Ishikawa (cell line): ENCODE data around the gene PITPNC1.

Experiments
- CEBPB ChIP-seq: IDR thresholded peaks from 2 replicates; pipeline ENCODE4 v1.6.1; 2012
- CREB1 ChIP-seq: IDR thresholded peaks from 2 replicates; pipeline ENCODE4 v1.6.1; 2012; ENCODE audit warnings: low read depth
- EGR1 ChIP-seq: IDR thresholded peaks from 2 replicates; pipeline ENCODE4 v1.6.1; 2012
- EP300 ChIP-seq: IDR thresholded peaks from 2 replicates; pipeline ENCODE4 v1.6.1; 2012; ENCODE audit warnings: borderline replicate concordance
- FOXM1 ChIP-seq: IDR thresholded peaks from 2 replicates; pipeline ENCODE4 v1.6.1; 2012; ENCODE audit warnings: low read depth, borderline replicate concordance
- NFIC ChIP-seq: IDR thresholded peaks from 2 replicates; pipeline ENCODE4 v1.6.1; 2012
- RAD21 ChIP-seq: IDR thresholded peaks from 2 replicates; pipeline ENCODE4 v1.6.1; 2012; ENCODE audit warnings: low read depth
- TAF1 ChIP-seq: IDR thresholded peaks from 2 replicates; pipeline ENCODE4 v1.6.1; 2012; ENCODE audit warnings: low read depth, mild to moderate bottlenecking
- TCF12 ChIP-seq: IDR thresholded peaks from 2 replicates; pipeline ENCODE4 v1.6.1; 2012; ENCODE audit warnings: low read depth
- TEAD4 ChIP-seq: IDR thresholded peaks from 2 replicates; pipeline ENCODE4 v1.6.1; 2012
- YY1 ChIP-seq: IDR thresholded peaks from 2 replicates; pipeline ENCODE4 v1.6.1; 2012; ENCODE audit warnings: low read depth
- ZBTB7A ChIP-seq: IDR thresholded peaks from 2 replicates; pipeline ENCODE4 v1.6.1; 2012; ENCODE audit warnings: low read depth
- TF ChIP-seq, protein P1 (sequence below): IDR thresholded peaks from 2 replicates; pipeline ENCODE4 v1.6.1; 2012
- TF ChIP-seq, protein P2 (sequence below): IDR thresholded peaks from 2 replicates; pipeline ENCODE4 v1.6.1; 2012
- TF ChIP-seq, protein P3 (sequence below): IDR thresholded peaks from 2 replicates; pipeline ENCODE4 v1.6.1; 2012; ENCODE audit warnings: low read depth, mild to moderate bottlenecking

Gene PITPNC1

DNA sequence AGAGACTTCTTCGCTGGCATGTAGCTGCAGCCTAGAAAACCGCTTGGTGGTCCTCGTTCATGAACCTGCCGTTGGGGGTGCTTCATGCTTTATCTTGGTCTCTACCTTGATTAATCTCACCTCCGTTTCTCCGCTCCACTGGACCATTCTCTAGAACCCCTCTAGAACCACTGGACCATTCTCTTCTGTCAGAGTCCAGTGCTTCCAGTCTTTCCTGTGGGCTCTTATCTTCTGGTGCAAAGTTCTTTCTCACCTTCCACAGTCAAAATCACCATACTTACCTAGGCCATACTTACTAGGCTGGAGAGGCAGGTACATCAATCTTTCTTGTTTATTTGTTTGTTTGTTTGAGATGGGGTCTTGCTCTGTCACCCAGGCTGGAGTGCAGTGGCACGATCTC is 71.4 kb downstream of the PITPNC1 start:
- no peak for TF ChIP-seq RAD21
- no peak for TF ChIP-seq CEBPB
- TF ChIP-seq, protein P1, sequence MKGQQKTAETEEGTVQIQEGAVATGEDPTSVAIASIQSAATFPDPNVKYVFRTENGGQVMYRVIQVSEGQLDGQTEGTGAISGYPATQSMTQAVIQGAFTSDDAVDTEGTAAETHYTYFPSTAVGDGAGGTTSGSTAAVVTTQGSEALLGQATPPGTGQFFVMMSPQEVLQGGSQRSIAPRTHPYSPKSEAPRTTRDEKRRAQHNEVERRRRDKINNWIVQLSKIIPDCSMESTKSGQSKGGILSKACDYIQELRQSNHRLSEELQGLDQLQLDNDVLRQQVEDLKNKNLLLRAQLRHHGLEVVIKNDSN, result no peak
- no peak for TF ChIP-seq TAF1
- no peak for TF ChIP-seq YY1
- no peak for TF ChIP-seq ZBTB7A
- TF ChIP-seq FOXM1, result no peak
- TF ChIP-seq NFIC, result no peak
- TF ChIP-seq TEAD4, result no peak

DNA sequence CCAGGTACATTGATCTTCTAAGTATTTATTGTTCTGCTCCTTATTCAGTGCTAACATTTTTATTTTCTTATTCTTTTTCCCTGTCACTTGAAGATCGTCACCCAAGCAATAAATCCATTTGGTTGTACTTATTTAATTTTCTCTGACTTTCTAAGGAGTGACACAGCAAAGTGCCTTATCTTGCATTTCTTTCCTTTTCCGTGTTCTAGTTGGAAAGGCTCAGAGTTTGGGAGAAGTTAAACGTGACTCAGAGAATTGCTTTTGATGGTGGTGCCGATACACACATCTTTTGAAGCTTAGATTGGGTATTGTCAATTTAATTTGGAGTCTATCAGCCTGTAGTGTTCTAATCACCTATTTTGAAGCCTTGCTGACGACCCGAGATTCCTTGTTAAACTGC is 72.0 kb downstream of the PITPNC1 start:
- TF ChIP-seq, protein P2, sequence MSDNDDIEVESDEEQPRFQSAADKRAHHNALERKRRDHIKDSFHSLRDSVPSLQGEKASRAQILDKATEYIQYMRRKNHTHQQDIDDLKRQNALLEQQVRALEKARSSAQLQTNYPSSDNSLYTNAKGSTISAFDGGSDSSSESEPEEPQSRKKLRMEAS, result no peak
- no peak for TF ChIP-seq CEBPB
- TF ChIP-seq NFIC, result no peak
- TF ChIP-seq TCF12, result no peak
- TF ChIP-seq EGR1, result no peak
- TF ChIP-seq FOXM1, result no peak

DNA sequence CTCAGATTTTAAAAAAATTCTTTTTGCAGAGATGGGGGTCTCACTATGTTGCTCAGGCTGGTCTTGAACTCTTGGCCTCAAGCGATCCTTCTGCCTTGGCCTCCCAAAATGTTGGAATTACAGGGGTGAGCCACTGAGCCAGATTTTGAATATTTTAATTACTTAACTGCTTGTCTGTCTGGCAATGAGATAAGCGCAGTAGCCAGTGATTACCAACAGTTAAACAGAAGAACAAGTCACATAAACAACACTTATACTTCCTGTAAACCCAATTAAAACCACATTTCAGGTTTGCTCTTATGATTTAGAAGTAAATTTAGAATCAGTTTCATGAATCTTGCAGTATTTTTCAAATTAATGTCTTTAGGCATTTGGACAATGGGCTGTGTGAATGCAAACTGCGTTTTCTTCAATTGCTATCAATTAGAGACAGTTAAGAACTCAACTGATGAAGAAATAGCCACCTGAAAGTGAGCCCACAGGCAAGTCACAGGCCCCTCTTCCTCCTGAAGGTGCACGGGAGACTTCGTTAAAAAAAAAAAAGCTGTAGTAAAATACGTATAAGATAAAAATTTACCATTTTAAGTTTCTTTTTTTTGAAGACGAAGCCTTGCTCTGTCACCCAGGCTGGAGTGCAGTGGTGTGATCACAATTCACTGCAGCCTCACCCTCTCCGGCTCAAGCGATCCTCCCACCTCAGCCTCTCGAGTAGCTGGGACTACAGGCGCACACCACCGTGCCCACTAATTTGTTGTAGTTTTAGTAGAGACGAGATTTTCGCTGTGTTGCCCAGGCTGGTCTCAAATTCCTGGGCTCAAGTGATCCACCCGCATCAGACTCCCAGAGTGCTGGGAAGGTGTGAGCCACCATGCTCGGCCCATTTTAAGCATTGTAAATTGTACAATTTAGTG is 73.0 kb downstream of the PITPNC1 start:
- no peak for TF ChIP-seq ZBTB7A
- TF ChIP-seq TAF1, result no peak
- no peak for TF ChIP-seq EP300
- no peak for TF ChIP-seq RAD21
- TF ChIP-seq YY1, result no peak
- TF ChIP-seq, protein P3, sequence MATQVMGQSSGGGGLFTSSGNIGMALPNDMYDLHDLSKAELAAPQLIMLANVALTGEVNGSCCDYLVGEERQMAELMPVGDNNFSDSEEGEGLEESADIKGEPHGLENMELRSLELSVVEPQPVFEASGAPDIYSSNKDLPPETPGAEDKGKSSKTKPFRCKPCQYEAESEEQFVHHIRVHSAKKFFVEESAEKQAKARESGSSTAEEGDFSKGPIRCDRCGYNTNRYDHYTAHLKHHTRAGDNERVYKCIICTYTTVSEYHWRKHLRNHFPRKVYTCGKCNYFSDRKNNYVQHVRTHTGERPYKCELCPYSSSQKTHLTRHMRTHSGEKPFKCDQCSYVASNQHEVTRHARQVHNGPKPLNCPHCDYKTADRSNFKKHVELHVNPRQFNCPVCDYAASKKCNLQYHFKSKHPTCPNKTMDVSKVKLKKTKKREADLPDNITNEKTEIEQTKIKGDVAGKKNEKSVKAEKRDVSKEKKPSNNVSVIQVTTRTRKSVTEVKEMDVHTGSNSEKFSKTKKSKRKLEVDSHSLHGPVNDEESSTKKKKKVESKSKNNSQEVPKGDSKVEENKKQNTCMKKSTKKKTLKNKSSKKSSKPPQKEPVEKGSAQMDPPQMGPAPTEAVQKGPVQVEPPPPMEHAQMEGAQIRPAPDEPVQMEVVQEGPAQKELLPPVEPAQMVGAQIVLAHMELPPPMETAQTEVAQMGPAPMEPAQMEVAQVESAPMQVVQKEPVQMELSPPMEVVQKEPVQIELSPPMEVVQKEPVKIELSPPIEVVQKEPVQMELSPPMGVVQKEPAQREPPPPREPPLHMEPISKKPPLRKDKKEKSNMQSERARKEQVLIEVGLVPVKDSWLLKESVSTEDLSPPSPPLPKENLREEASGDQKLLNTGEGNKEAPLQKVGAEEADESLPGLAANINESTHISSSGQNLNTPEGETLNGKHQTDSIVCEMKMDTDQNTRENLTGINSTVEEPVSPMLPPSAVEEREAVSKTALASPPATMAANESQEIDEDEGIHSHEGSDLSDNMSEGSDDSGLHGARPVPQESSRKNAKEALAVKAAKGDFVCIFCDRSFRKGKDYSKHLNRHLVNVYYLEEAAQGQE, result no peak
- no peak for TF ChIP-seq EGR1
- TF ChIP-seq CREB1, result no peak
- TF ChIP-seq, protein P1, result no peak
- TF ChIP-seq CEBPB, result no peak
- TF ChIP-seq FOXM1, result no peak
- TF ChIP-seq TEAD4, result no peak
- no peak for TF ChIP-seq NFIC
- TF ChIP-seq TCF12, result no peak

DNA sequence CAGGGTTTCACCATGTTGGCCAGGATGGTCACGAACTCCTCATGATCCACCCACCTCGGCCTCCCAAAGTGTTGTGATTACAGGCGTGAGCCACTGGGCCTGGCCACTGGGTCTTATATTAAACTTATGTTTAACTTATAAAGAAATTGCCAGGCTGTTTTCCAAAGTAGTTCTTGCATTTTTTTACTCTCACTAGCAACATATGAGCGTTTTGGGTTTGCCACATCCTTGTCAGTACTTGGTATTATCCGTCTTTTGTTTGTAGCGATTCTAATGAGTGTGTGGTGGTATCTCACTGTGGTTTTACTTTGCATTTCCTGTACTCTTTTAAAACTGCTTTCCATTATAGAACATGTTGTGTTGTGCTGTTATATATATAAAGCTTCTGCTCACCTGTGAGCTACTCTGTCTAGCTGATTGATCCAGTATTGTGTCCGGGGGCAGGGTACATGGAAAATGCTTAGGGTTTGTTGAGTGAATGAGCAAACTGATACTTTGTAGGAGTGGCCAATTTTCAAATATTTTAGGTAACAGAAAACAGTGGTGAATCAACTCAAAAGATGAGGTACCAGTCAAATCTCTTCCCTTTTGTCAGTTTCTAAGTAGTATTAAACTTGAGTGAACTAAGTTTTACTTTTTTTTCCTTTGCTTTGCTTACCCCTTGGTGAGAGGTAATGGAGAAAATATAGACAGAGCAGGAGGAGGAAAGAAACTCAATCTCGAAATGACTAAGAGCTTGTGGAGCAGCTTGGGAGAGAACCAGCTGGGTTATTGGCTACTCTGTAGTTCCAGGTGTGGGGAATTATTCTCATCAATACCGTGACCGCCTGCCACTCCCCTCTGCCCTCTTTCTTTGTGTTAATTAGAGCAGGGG is 75.8 kb downstream of the PITPNC1 start:
- TF ChIP-seq, protein P3, result no peak
- TF ChIP-seq, protein P2, result no peak
- TF ChIP-seq EGR1 (no peak), RAD21 (no peak), NFIC (no peak), ZBTB7A (no peak)
- TF ChIP-seq, protein P1, result no peak

DNA sequence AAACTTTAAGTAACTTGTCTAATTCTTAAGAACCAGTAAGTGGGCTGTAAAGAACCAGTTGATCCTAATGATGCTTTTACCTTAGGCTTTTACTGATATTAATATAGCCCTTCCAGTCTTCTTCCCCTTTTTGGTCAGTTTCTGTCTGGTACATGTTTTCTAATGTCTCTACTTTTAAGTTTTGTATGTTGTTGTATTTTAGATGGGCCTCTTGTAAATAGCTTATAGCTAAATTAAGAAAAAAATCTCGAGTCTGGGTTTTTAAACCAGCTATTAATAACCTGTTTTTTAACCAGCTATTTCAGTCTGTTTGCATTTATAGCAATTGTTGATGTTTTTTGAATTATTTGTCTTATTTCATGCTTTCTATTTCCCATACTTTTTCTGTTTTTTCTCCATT is 79.0 kb downstream of the PITPNC1 start:
- TF ChIP-seq EP300, result no peak
- no peak for TF ChIP-seq YY1
- TF ChIP-seq FOXM1, result no peak
- no peak for TF ChIP-seq TEAD4
- no peak for TF ChIP-seq CEBPB
- TF ChIP-seq, protein P2, result no peak
- no peak for TF ChIP-seq EGR1
- TF ChIP-seq, protein P3, result no peak
